CD14-positive monocyte (primary cell): ENCODE data around the gene HOXC9. TPM values are rescaled to one million over a fixed set of nuclear protein-coding genes. Genes with fewer than 3 reads are reported as not detected.

Source experiments
- DNase-seq, 3 donors: peaks; one replicate each; pipeline ENCODE4 v3.0.0-alpha.2; 2011 to 2022
- H2AFZ ChIP-seq: 2 replicates; pipeline ENCODE4 v1.6.0; 2012; ENCODE audit warnings: mild to moderate bottlenecking, low read depth, low read length, inconsistent platforms; ENCODE audit not compliant: insufficient read depth, poor library complexity, severe bottlenecking
- H3K27ac ChIP-seq, 2 donors: 1 replicate in 1 of 2; 2 replicates in 1 of 2; pipeline ENCODE4 v1.5.1; 2012 to 2013; ENCODE audit warnings: low read length in 2 of 2, control low read depth in 1 of 2, inconsistent platforms in 1 of 2, low read depth in 1 of 2, mild to moderate bottlenecking in 1 of 2
- H3K27me3 ChIP-seq, 2 donors: one replicate each; pipeline versions ENCODE4 v1.6.0 to v1.6.1; 2011 to 2013; ENCODE audit warnings: low read length in 2 of 2; ENCODE audit not compliant: control insufficient read depth in 2 of 2, insufficient read depth in 2 of 2
- H3K36me3 ChIP-seq, 2 donors: replicated peaks in 1 of 2; 1 replicate in 1 of 2; 2 replicates in 1 of 2; pipeline versions ENCODE4 v1.5.1 to v1.6.1; 2012 to 2013; ENCODE audit warnings: low read length in 2 of 2, control low read depth in 1 of 2, inconsistent platforms in 1 of 2, mild to moderate bottlenecking in 1 of 2; ENCODE audit not compliant: insufficient read depth in 2 of 2, control insufficient read depth in 1 of 2
- H3K4me1 ChIP-seq, 2 donors: 1 replicate in 1 of 2; 2 replicates in 1 of 2; pipeline versions ENCODE4 v1.5.1 to v1.6.1; 2012 to 2013; ENCODE audit warnings: low read length in 2 of 2, control low read depth in 1 of 2, inconsistent platforms in 1 of 2, mild to moderate bottlenecking in 1 of 2, moderate library complexity in 1 of 2; ENCODE audit not compliant: insufficient read depth in 2 of 2, control insufficient read depth in 1 of 2
- H3K4me2 ChIP-seq: replicated peaks from 2 replicates; pipeline ENCODE3; 2012; ENCODE audit warnings: low read length, moderate library complexity, mild to moderate bottlenecking; ENCODE audit not compliant: poor library complexity, severe bottlenecking; ENCODE audit errors: extremely low read depth
- H3K4me3 ChIP-seq, 3 experiments: fragments of 200-600 bp in 1 of 3; sonication (generic) in 1 of 3; replicated peaks in 1 of 3; 1 replicate in 2 of 3; 2 replicates in 1 of 3; pipeline ENCODE4 v1.5.1; 2011 to 2013; ENCODE audit warnings: low read length in 3 of 3, mild to moderate bottlenecking in 3 of 3, control low read depth in 2 of 3, low read depth in 2 of 3, inconsistent platforms in 1 of 3, moderate library complexity in 1 of 3
- H3K79me2 ChIP-seq: 2 replicates; pipeline ENCODE4 v1.6.0; 2012; ENCODE audit warnings: mild to moderate bottlenecking, control low read depth, inconsistent platforms, low read length, moderate library complexity; ENCODE audit not compliant: insufficient read depth
- H3K9ac ChIP-seq: 2 replicates; pipeline ENCODE4 v1.6.0; 2017; ENCODE audit warnings: low read length, mild to moderate bottlenecking; ENCODE audit not compliant: insufficient read depth, poor library complexity, severe bottlenecking
- H3K9me3 ChIP-seq, 2 donors: replicated peaks in 1 of 2; 1 replicate in 1 of 2; 2 replicates in 1 of 2; pipeline versions ENCODE4 v1.5.1 to v1.6.1; 2012 to 2013; ENCODE audit warnings: low read length in 2 of 2, control low read depth in 1 of 2; ENCODE audit not compliant: control insufficient read depth in 1 of 2, insufficient read depth in 1 of 2
- H4K20me1 ChIP-seq: 2 replicates; pipeline ENCODE4 v1.6.0; 2012; ENCODE audit warnings: mild to moderate bottlenecking, low read length, control low read depth, moderate library complexity; ENCODE audit not compliant: insufficient read depth
- H3K27ac Mint-ChIP-seq, 7 donors: one replicate each; pipeline ENCODE4 v1.8.0; 2020; ENCODE audit warnings: mild to moderate bottlenecking in 7 of 7, mixed read lengths in 7 of 7, moderate library complexity in 6 of 7, inconsistent platforms in 2 of 7
- H3K27me3 Mint-ChIP-seq, 3 donors: one replicate each; pipeline ENCODE4 v1.8.0; 2021 to 2022; ENCODE audit warnings: low read depth in 3 of 3, mild to moderate bottlenecking in 3 of 3, mixed read lengths in 3 of 3, moderate library complexity in 3 of 3, inconsistent platforms in 1 of 3
- H3K36me3 Mint-ChIP-seq, 2 donors: one replicate each; pipeline ENCODE4 v1.8.0; 2020; ENCODE audit warnings: mixed read lengths in 2 of 2, inconsistent platforms in 1 of 2, mild to moderate bottlenecking in 1 of 2
- H3K4me1 Mint-ChIP-seq: one replicate; pipeline ENCODE4 v1.8.0; 2020; ENCODE audit warnings: mild to moderate bottlenecking, mixed read lengths
- H3K4me3 Mint-ChIP-seq, 2 donors: one replicate each; pipeline ENCODE4 v1.8.0; 2020; ENCODE audit warnings: mild to moderate bottlenecking in 2 of 2, mixed read lengths in 2 of 2, moderate library complexity in 1 of 2
- H3K9me3 Mint-ChIP-seq, 7 donors: one replicate each; pipeline ENCODE4 v1.8.0; 2020 to 2022; ENCODE audit warnings: mixed read lengths in 7 of 7, mild to moderate bottlenecking in 6 of 7, moderate library complexity in 6 of 7, inconsistent platforms in 2 of 7
- CTCF ChIP-seq: fragments of 200-600 bp; IDR thresholded peaks from one replicate; pipeline ENCODE4 v1.8.0; 2022; ENCODE audit warnings: antibody characterized with exemption, mild to moderate bottlenecking
- WGBS: methylation state at CpG from one replicate; pipeline ENCODE4 v1.1.5; 2013; ENCODE audit warnings: missing lambda C conversion rate; ENCODE audit not compliant: insufficient coverage; 5-methylcytosine and 5-hydroxymethylcytosine counted together
- intact Hi-C, 2 donors: fragments of 100-400 bp; cut with micrococcal nuclease; formaldehyde crosslinking; loops; one replicate each; pipeline versions ENCODE4 v1.15.0 to v1.15.1; 2023
- polyA plus RNA-seq, 3 donors: library from polyadenylated mRNA; depleted of rRNA in 1 of 3; unstranded in 2 of 3; stranded (reverse) in 1 of 3; fragments of 300-500 nt in 2 of 3; fragments of >200 nt in 1 of 3; fragmentation: Illumina TruSeq in 2 of 3; gene quantifications; 1 replicate in 2 of 3; 2 replicates in 1 of 3; pipeline ENCODE4 v1.2.3, GENCODE V29; 2012 to 2021

HOXC9 gene
- polyA plus RNA-seq, 3 donors: not detected

GRCh38 chr12:54007538-54008259 lies 7.7 kb downstream of the HOXC9 start:
- H3K36me3 Mint-ChIP-seq: peaks cover 5 to 18% of the 10 kb centered on the region in 2 donors
- peaks cover 0 to 27% (median 17%) of the 10 kb centered on the region in 7 donors for H3K9me3 Mint-ChIP-seq
- peaks cover 31% of the 10 kb centered on the region for H3K4me1 Mint-ChIP-seq
- intact Hi-C loops: loop anchor here (2.0 to 5.0 kb wide), 2 partner anchors 193 to 195 kb away; no protein-coding TSS in a partner anchor
- no peaks in the 10 kb centered on the region for H4K20me1 ChIP-seq
- no peaks in the 10 kb centered on the region for H3K79me2 ChIP-seq
- peaks cover 97 to 98% (median 98%) of the 10 kb centered on the region in 3 donors for H3K27me3 Mint-ChIP-seq
- peaks cover 14 to 17% of the 10 kb centered on the region in 2 donors for H3K4me1 ChIP-seq
- DNase-seq: no peak
- H3K36me3 ChIP-seq: no peaks in the 10 kb centered on the region
- no peak overlapping the region for H2AFZ ChIP-seq
- H3K27me3 ChIP-seq: peaks cover 84 to 98% of the 10 kb centered on the region in 2 donors
- peak overlapping the region in 1 of 2 donors; percentile 96 for H3K4me3 Mint-ChIP-seq
- WGBS: no CpG with 5 or more reads among the region's 2 CpGs
- no peak overlapping the region for H3K27ac Mint-ChIP-seq
- no peak for TF ChIP-seq CTCF
- peaks cover 2 to 52% of the 10 kb centered on the region in 2 donors for H3K9me3 ChIP-seq
- H3K4me2 ChIP-seq: no peak overlapping the region
- peak overlapping the region in 1 of 3 experiments; percentile 73 for H3K4me3 ChIP-seq
- H3K9ac ChIP-seq: no peak overlapping the region
- no peak overlapping the region for H3K27ac ChIP-seq

GRCh38 chr12:54008260-54008552 lies 8.2 kb downstream of the HOXC9 start:
- peaks cover 84 to 98% of the 10 kb centered on the region in 2 donors for H3K27me3 ChIP-seq
- no peaks in the 10 kb centered on the region for H3K79me2 ChIP-seq
- no peak for TF ChIP-seq CTCF
- H3K4me1 ChIP-seq: peaks cover 14 to 17% of the 10 kb centered on the region in 2 donors
- Mint-ChIP-seq H3K4me3 (peak overlapping the region in 1 of 2 donors; percentile 48), H3K4me1 (peaks cover 31% of the 10 kb centered on the region), H3K36me3 (peaks cover 5 to 18% of the 10 kb centered on the region in 2 donors), H3K27ac (no peak overlapping the region), H3K9me3 (peaks cover 0 to 30% (median 17%) of the 10 kb centered on the region in 7 donors), H3K27me3 (peaks cover 97 to 98% (median 98%) of the 10 kb centered on the region in 3 donors)
- no peak overlapping the region for H3K4me3 ChIP-seq
- intact Hi-C loops: loop anchor here in 1 of 2 donors (5.0 kb wide), 1 partner anchor 194 kb away; no protein-coding TSS in a partner anchor
- WGBS: no CpG with 5 or more reads among the region's 2 CpGs
- H3K9ac ChIP-seq: no peak overlapping the region
- H4K20me1 ChIP-seq: no peaks in the 10 kb centered on the region
- no peak overlapping the region for H3K27ac ChIP-seq
- H3K9me3 ChIP-seq: peaks cover 2 to 57% of the 10 kb centered on the region in 2 donors
- no peaks in the 10 kb centered on the region for H3K36me3 ChIP-seq
- H2AFZ ChIP-seq: no peak overlapping the region
- H3K4me2 ChIP-seq: no peak overlapping the region
- no peak for DNase-seq
